Thoracic aorta (tissue), 2 donors: ENCODE measurements around the gene HCST. TPM values are rescaled to one million over a fixed set of nuclear protein-coding genes. Genes with fewer than 3 reads are reported as not detected.
"Not testable (repeated sequence)": the region's sequence is repeated elsewhere in the genome, so short reads cannot be mapped to it uniquely, and the experiment has no call there.

Experiments
- ATAC-seq: fragments of 150-250 bp; one replicate; pipeline ENCODE4 v1.8.0; 2017; ENCODE audit warnings: low read depth; ENCODE audit not compliant: insufficient number of reproducible peaks, low FRiP score
- DNase-seq: peaks from one replicate; pipeline ENCODE4 v3.0.0-alpha.2; 2020; ENCODE audit warnings: low spot score
- H3K27ac ChIP-seq, 2 donors: fragments of 200-600 bp; sonication (generic); 1 replicate in 1 of 2; 2 replicates in 1 of 2; pipeline ENCODE4 v1.5.1; 2016; ENCODE audit warnings: mild to moderate bottlenecking in 2 of 2, moderate library complexity in 2 of 2
- H3K27me3 ChIP-seq: fragments of 200-600 bp; sonication (generic); replicated peaks from 2 replicates; pipeline ENCODE4 v1.6.0; 2016; ENCODE audit warnings: mild to moderate bottlenecking; ENCODE audit not compliant: insufficient read depth
- H3K36me3 ChIP-seq: fragments of 200-600 bp; sonication (generic); one replicate; pipeline ENCODE4 v1.5.1; 2016
- H3K4me1 ChIP-seq, 2 donors: fragments of 200-600 bp; sonication (generic); 1 replicate in 1 of 2; 2 replicates in 1 of 2; pipeline versions ENCODE4 v1.5.1 to v1.6.0; 2016; ENCODE audit warnings: low read depth in 2 of 2, mild to moderate bottlenecking in 1 of 2; ENCODE audit not compliant: control insufficient read depth in 1 of 2
- H3K4me3 ChIP-seq: fragments of 200-600 bp; sonication (generic); 2 replicates; pipeline ENCODE4 v1.5.1; 2016; ENCODE audit warnings: mild to moderate bottlenecking
- H3K9me3 ChIP-seq: fragments of 200-600 bp; sonication (generic); 2 replicates; pipeline ENCODE4 v1.5.1; 2016
- total RNA-seq, 2 donors: library from RNA; depleted of rRNA; stranded (reverse); fragments of >200 nt; gene quantifications; one replicate each; pipeline versions ENCODE4 v1.1.0 to v1.2.3, GENCODE V29; 2016
- TF ChIP-seq, protein P1 (sequence below): fragments of 200-600 bp; sonication (generic); IDR thresholded peaks from one replicate; pipeline ENCODE4 v1.5.1; 2019; ENCODE audit warnings: antibody characterized with exemption

The HCST gene
- total RNA-seq, 2 donors from 2014 or later: 4.5 to 13.2 TPM

DNA sequence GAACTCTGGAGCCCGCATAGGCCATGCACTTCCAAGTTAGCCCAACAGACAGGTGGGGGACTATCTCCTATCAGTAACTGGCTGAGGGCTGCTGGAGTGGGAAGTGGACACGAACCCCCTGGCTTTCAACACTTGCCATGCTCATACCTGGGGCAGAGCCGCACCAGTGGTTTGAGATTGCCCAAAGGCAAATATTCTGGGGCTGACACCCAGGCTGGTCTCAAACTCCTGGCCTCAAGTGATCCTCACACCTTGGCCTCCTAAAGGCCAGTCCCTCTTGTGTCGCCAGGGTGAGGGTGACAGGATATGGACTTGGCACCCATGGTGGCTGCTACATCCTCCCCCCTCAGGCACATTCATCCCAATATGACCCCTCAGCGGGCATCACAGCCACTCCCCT, 15.1 kb upstream of the HCST start:
- Histone ChIP-seq H3K36me3 (peaks cover 10% of the 10 kb centered on the region), H3K4me1 (no peaks in the 10 kb centered on the region), H3K4me3 (no peak overlapping the region), H3K27me3 (no peaks in the 10 kb centered on the region), H3K9me3 (no peaks in the 10 kb centered on the region), H3K27ac (no peak overlapping the region)
- TF ChIP-seq, protein P1, sequence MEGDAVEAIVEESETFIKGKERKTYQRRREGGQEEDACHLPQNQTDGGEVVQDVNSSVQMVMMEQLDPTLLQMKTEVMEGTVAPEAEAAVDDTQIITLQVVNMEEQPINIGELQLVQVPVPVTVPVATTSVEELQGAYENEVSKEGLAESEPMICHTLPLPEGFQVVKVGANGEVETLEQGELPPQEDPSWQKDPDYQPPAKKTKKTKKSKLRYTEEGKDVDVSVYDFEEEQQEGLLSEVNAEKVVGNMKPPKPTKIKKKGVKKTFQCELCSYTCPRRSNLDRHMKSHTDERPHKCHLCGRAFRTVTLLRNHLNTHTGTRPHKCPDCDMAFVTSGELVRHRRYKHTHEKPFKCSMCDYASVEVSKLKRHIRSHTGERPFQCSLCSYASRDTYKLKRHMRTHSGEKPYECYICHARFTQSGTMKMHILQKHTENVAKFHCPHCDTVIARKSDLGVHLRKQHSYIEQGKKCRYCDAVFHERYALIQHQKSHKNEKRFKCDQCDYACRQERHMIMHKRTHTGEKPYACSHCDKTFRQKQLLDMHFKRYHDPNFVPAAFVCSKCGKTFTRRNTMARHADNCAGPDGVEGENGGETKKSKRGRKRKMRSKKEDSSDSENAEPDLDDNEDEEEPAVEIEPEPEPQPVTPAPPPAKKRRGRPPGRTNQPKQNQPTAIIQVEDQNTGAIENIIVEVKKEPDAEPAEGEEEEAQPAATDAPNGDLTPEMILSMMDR: no peak
- ATAC-seq (no peak), DNase-seq (no peak)

DNA sequence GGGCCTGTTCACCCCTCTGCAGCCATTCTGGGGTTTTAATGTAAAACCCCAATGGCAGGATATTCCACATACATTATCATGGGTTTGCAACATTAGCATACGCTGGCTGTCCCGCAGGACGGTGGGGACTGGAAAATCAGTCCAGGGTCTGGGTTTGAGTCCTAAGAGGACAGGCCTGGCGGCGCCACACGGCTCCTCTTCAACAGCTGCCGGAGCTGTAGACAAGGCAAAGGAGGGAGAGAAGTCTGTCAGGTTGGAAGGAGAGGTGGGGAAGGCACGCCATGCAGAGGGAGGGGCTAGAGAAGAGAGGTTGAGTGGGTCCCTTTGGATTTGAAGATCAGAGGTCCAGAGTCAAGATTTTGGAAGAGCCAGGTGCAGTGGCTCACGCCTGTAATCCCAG, 13.9 kb upstream of the HCST start:
- TF ChIP-seq, protein P1: no peak
- no peaks in the 10 kb centered on the region for H3K9me3 ChIP-seq
- no peaks in the 10 kb centered on the region for H3K4me1 ChIP-seq
- ATAC-seq: no peak
- DNase-seq: no peak
- H3K36me3 ChIP-seq: peaks cover 10% of the 10 kb centered on the region
- no peak overlapping the region for H3K4me3 ChIP-seq
- H3K27me3 ChIP-seq: no peaks in the 10 kb centered on the region
- H3K27ac ChIP-seq: no peak overlapping the region

DNA sequence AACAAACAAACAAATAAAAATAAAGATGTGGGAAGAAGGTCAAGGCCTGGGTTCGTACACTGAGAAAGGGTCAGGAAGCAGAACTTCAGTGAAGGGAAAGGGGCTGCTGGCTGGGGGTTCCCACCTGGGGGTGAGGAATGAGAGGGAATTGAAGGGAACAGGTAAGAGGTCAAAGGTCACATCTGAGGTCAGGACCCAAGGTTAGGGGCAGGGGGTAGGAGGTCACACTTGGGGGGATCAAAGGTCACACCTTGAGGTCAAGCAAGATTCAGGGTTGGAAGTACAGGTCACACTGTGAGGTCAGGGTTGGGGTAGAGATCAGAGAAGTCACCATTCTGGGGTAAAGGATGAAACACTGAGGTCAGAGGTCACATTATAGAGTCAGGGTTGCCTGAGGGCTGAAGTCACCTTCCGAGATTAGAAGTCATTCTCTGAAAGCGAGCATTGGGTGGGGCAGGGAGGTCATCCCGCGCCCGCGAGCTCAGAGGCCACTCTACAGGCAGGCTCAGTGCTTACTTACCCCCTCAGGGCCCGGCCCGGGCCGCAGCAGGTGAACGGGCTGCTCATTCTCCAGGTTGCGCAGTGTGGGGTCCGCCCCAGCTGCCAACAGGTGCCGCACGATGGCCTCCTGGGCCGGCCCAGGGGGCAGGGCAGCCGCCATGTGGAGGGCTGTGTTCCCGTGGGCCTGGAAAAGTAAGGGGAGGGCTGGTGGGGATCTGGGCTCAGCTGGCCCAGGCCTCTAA, 12.8 kb upstream of the HCST start:
- TF ChIP-seq, protein P1: no peak
- ATAC-seq: no peak

DNA sequence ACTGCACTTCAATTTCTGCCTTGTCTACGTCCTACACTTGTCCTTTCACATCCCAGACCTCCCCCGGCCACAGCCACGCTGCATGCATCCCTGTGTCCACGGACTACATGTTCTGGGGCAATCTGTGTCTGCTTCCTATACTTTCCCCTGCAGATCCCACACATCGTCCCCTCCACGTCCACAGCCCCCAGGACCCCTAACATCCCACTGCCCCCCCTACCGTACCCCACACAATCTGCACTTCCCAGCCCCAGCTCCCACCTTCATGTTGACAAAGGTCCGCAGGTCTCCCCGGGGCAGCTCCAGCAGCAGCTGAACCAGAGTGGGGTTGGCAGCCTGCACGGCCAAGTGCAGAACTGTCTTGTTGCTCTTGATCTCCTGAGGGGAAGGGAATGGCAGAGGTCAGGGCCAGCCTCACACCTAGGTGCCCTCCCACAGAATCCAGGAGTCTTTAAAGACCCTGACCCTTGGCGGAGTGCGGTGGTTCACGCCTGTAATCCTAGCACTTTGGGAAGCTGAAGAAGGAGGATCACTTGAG, 12.1 kb upstream of the HCST start:
- Histone ChIP-seq H3K9me3 (no peaks in the 10 kb centered on the region), H3K36me3 (peaks cover 14% of the 10 kb centered on the region), H3K4me1 (no peaks in the 10 kb centered on the region), H3K4me3 (no peak overlapping the region), H3K27me3 (no peaks in the 10 kb centered on the region), H3K27ac (no peak overlapping the region)
- TF ChIP-seq, protein P1: no peak
- ATAC-seq (no peak), DNase-seq (no peak)

More for the DNA sequence above, 12.8 kb upstream of the HCST start:
- H3K4me1 ChIP-seq: no peaks in the 10 kb centered on the region
- H3K27me3 ChIP-seq: no peaks in the 10 kb centered on the region
- no peak for DNase-seq
- H3K4me3 ChIP-seq: no peak overlapping the region
- H3K27ac ChIP-seq: no peak overlapping the region
- H3K9me3 ChIP-seq: no peaks in the 10 kb centered on the region
- peaks cover 10% of the 10 kb centered on the region for H3K36me3 ChIP-seq

DNA sequence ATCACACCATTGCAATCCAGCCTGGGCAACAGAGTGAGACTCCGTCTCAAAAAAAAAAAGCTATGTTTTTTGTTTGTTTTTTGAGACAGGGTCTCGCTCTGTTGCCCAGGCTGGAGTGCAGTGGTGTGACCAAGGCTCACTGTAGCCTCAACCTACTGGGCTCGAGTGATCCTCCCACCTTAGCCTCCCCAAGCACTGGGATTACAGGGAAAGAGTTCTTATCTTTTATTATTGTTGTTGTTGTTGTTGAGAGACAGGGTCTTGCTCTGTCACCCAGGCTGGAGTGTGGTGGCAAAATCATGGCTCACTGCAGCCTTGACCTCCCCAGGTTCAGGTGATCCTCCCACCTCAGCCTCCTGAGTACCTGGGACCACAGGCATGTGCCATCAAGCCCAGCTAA, 10.5 kb upstream of the HCST start:
- H3K4me1 ChIP-seq, H3K4me3 ChIP-seq, ATAC-seq, H3K9me3 ChIP-seq, H3K27ac ChIP-seq, DNase-seq, H3K27me3 ChIP-seq: not testable (repeated sequence)
- H3K36me3 ChIP-seq: peaks cover 21% of the 10 kb centered on the region
